Tibial artery (tissue), 4 donors: ENCODE results near the gene PDZRN4.

Experiments used
- DNase-seq, 2 donors: peaks; one replicate each; pipeline ENCODE4 v3.0.0-alpha.2; 2019
- H3K27ac ChIP-seq, 2 donors: fragments of 200-600 bp; sonication (generic) in 1 of 2; 1 replicate in 1 of 2; 2 replicates in 1 of 2; pipeline ENCODE4 v1.5.1; 2018 to 2019; ENCODE audit warnings: mild to moderate bottlenecking in 1 of 2
- H3K27me3 ChIP-seq, 2 donors: fragments of 200-600 bp; sonication (generic) in 1 of 2; one replicate each; pipeline versions ENCODE4 v1.5.1 to v1.6.0; 2016 to 2019
- H3K36me3 ChIP-seq, 3 donors: fragments of 200-600 bp; sonication (generic) in 2 of 3; one replicate each; pipeline ENCODE4 v1.5.1; 2016 to 2019; ENCODE audit warnings: mild to moderate bottlenecking in 2 of 3
- H3K4me1 ChIP-seq, 4 donors: fragments of 200-600 bp; sonication (generic) in 2 of 4; 1 replicate in 3 of 4; 2 replicates in 1 of 4; pipeline ENCODE4 v1.5.1; 2016 to 2019
- H3K4me3 ChIP-seq, 2 donors: fragments of 200-600 bp; sonication (generic) in 1 of 2; 1 replicate in 1 of 2; 2 replicates in 1 of 2; pipeline ENCODE4 v1.5.1; 2018 to 2019; ENCODE audit warnings: mild to moderate bottlenecking in 2 of 2
- H3K9me3 ChIP-seq, 3 donors: fragments of 200-600 bp; sonication (generic) in 1 of 3; one replicate each; pipeline ENCODE4 v1.5.1; 2016 to 2019
- intact Hi-C: fragments of 100-400 bp; cut with DNase I; formaldehyde crosslinking; loops from one replicate; pipeline ENCODE4 v1.15.0; 2023; ENCODE audit warnings: low total_unique reads
- TF ChIP-seq, protein P1 (sequence below), 2 experiments: fragments of 200-600 bp in 1 of 2; fragments of 450-650 bp in 1 of 2; IDR thresholded peaks; one replicate each; pipeline ENCODE4 v1.5.1; 2017 to 2019; ENCODE audit warnings: antibody characterized with exemption in 2 of 2, mild to moderate bottlenecking in 1 of 2, moderate library complexity in 1 of 2

PDZRN4 gene

DNA sequence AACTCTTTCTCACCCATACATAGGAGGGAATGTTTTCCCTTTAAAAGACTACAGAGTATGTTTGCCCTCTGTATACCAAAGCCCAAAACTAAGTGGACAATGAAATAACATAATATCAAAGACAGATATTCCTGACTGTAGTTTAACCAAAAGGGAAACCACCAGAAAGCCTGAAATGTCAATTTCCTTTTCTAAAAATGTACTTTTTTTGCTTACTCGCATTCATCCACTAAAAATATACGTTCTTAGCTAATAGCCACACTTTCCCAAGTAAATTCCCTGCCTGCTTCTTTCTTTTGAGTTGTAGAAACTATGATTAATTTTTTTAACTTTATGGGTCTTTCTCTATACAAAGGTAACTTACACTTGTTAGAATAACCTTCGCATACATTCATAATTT lies 280.2 kb downstream of the PDZRN4 start:
- Histone ChIP-seq H3K4me1 (peaks cover 0 to 12% (median 4%) of the 10 kb centered on the region in 4 donors), H3K4me3 (no peak overlapping the region), H3K36me3 (no peaks in the 10 kb centered on the region), H3K27me3 (no peaks in the 10 kb centered on the region), H3K27ac (no peak overlapping the region), H3K9me3 (no peaks in the 10 kb centered on the region)
- DNase-seq, result no peak
- intact Hi-C loops, result no loop called here
- TF ChIP-seq, protein P1, sequence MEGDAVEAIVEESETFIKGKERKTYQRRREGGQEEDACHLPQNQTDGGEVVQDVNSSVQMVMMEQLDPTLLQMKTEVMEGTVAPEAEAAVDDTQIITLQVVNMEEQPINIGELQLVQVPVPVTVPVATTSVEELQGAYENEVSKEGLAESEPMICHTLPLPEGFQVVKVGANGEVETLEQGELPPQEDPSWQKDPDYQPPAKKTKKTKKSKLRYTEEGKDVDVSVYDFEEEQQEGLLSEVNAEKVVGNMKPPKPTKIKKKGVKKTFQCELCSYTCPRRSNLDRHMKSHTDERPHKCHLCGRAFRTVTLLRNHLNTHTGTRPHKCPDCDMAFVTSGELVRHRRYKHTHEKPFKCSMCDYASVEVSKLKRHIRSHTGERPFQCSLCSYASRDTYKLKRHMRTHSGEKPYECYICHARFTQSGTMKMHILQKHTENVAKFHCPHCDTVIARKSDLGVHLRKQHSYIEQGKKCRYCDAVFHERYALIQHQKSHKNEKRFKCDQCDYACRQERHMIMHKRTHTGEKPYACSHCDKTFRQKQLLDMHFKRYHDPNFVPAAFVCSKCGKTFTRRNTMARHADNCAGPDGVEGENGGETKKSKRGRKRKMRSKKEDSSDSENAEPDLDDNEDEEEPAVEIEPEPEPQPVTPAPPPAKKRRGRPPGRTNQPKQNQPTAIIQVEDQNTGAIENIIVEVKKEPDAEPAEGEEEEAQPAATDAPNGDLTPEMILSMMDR (IDR thresholded peaks at IDR 0.05), result no peak

DNA sequence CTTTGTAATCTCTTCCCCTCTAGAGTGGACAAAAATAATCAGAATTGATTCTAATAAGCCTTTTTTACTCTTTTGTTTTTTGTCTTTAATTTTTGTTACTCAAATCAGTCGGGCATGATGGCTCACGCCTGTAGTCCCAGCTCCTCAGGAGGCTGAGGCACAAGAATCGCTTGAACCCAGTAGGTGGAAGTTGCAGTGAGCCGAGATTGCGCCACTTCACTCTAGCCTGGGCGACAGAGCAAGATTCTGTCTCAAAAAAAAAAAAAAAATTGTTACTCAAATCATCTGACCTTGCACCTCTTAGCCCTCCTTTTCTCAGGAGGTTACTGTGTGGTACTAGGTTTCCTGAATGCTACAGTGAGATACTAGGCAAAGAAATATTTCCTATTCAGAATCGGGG lies 280.6 kb downstream of the PDZRN4 start:
- Histone ChIP-seq H3K27me3 (no peaks in the 10 kb centered on the region), H3K36me3 (no peaks in the 10 kb centered on the region), H3K4me3 (no peak overlapping the region), H3K9me3 (no peaks in the 10 kb centered on the region), H3K4me1 (peaks cover 0 to 15% (median 4%) of the 10 kb centered on the region in 4 donors), H3K27ac (no peak overlapping the region)
- DNase-seq, result no peak
- TF ChIP-seq, protein P1 (IDR thresholded peaks at IDR 0.05), result no peak
- intact Hi-C loops, result no loop called here

DNA sequence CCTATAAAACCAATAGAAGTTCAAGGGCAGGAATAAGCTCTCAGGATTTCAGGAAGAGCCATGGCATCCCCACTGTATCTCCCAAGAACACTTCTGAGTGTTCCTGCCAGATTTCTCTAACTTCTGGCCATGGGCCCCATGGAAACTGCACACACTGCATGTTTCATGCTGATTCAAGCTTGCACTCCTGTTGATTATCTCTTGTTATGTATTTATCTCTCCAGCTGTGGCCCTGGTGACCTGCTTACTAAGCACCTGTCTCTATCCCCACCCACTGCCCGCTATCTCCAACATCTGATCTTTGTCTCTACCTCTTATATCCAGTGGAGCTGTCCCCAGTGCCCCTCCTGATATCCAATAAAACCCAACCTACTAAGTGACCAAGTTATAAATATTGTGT lies 285.3 kb downstream of the PDZRN4 start:
- no peak for DNase-seq
- Histone ChIP-seq H3K4me3 (no peak overlapping the region), H3K4me1 (peaks cover 0 to 16% (median 0%) of the 10 kb centered on the region in 4 donors), H3K9me3 (no peaks in the 10 kb centered on the region), H3K27me3 (no peaks in the 10 kb centered on the region), H3K36me3 (no peaks in the 10 kb centered on the region), H3K27ac (no peak overlapping the region)
- TF ChIP-seq, protein P1 (IDR thresholded peaks at IDR 0.05), result no peak
- intact Hi-C loops, result no loop called here

DNA sequence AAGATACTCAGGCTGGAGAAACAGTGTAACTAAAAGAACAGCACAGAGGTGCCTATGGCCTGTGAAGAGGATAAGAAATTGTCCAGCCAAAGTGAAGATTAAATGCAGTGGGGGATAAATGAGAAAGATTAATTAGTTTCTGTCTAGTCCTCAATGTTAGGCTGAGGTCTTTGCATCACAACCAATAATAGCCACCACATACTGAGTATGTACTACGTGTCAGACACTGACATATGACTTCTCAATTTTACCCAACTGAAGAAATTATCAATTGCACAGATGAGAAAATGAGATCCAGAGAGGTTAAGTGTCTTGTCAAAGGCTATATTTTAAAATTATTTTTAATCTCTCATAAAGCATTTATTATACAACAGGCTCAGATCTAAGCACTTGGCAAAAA lies 285.9 kb downstream of the PDZRN4 start:
- Histone ChIP-seq H3K27me3 (no peaks in the 10 kb centered on the region), H3K36me3 (no peaks in the 10 kb centered on the region), H3K4me3 (no peak overlapping the region), H3K27ac (no peak overlapping the region), H3K9me3 (no peaks in the 10 kb centered on the region), H3K4me1 (peaks cover 0 to 16% (median 0%) of the 10 kb centered on the region in 4 donors)
- TF ChIP-seq, protein P1 (IDR thresholded peaks at IDR 0.05), result no peak
- no peak for DNase-seq
- intact Hi-C loops, result no loop called here

DNA sequence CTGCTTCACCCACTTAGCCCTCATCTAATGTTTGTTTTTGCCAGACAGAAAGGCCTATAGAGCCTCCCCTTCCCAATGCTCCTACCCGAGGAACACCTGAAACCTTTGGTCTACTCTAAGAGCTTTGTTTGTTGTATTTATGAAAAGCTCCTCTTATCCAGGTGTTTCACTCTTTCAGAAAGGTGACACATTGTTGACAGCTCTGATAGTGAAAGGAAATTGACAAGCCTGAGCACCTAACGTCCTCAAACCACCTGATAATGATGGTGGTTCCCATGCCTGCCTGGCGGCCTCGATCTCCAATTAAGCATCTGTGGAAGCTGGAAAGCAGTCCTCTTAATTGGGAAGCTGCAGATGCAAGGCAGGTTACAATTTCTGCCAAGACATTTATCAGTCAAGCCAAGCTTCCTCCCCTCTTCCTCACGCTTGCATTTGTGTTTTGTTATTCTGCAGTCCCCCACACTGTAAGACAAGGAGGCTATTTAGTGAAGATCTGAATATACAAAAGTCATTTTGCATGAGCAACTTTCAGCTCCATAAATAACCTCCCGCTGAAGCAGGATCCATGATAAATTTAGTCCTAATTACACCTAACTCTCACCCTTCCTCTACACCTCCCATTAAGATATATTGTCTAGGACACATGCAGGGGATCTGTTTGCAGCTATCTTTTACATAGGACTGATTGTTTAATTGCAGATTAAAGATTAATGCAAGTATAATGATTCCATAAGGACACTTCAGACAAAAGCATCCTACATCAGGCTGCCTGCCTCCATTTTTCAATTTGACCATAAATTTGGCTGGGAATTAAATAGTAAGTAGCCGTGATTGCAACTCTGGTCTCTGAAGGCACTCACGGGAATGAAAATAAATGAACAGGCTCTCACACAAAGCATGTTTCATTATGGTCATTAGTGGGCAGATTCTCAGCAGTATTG lies 288.6 kb downstream of the PDZRN4 start:
- Histone ChIP-seq H3K4me3 (no peak overlapping the region), H3K4me1 (peaks cover 0 to 16% (median 0%) of the 10 kb centered on the region in 4 donors), H3K27me3 (no peaks in the 10 kb centered on the region), H3K9me3 (no peaks in the 10 kb centered on the region), H3K27ac (no peak overlapping the region), H3K36me3 (peaks cover 0 to under 1% (median 0%) of the 10 kb centered on the region in 3 donors)
- intact Hi-C loops, result no loop called here
- TF ChIP-seq, protein P1 (IDR thresholded peaks at IDR 0.05), result no peak
- DNase-seq, result no peak
